SK-N-MC (cell line): ENCODE data around the gene PLK1.

ENCODE experiments used
- EZH2 ChIP-seq: fragments of 200-600 bp; sonication (generic); IDR thresholded peaks from one replicate; pipeline ENCODE4 v1.6.1; 2017; ENCODE audit warnings: antibody characterized with exemption
- POLR2AphosphoS5 ChIP-seq: IDR thresholded peaks from 2 replicates; pipeline ENCODE4 v1.6.1; 2012; ENCODE audit warnings: mild to moderate bottlenecking, low read depth, low read length, borderline replicate concordance

DNA sequence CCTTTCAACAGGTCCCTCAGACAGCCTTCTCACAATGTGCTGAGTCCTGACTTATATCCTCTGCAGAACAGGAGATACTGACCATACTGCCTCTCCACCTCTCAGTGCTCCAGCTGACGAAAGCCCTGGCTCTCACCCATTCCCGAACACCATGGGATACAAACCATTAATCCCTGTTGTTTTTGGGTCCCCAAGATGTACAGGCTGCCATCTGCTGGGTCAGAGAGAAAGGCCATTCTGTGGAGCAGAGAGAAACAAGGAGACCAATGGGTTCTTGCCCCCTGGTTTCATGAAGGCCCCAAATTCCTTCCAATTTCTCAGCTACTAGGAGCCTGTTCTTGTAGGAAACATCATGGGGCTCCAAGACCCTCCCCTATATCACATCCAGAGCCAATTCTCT is 31.3 kb downstream of the PLK1 start:
- TF ChIP-seq POLR2AphosphoS5 (no peak), EZH2 (no peak)
